ENCODE data around the gene SPTA1.

Gene SPTA1

DNA sequence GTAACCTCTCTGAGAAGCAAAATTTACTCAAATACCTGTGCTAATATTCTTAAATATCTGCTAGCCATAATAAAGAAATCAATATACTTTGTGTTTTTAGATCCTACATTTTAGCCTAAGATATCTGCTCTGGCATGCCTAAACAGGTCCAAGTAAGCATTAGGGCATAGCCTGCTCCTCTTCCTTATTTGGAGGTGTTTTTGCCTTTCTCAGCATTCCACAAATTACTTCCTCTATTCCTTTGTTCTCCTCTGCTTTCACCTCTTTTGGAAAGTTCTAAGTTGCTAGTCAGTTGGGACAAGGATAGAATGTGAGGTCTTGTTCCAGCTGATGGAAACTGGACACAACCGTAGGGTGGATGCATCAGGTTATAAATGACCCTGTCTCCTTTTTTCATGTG, 99.6 kb downstream of the SPTA1 start:
- Mint-ChIP-seq H3K4me1 (ENCODE audit: low read depth in 2 of 2) (no peaks in the 10 kb centered on the region), H3K27me3 (peaks cover 16 to 36% of the 10 kb centered on the region in 2 donors), H3K9me3 (peaks cover 0 to 5% of the 10 kb centered on the region in 2 donors), H3K36me3 (ENCODE audit: insufficient read depth) (no peaks in the 10 kb centered on the region), H3K27ac (no peak overlapping the region), H3K4me3 (no peak overlapping the region)
- ATAC-seq (replicated peaks) (no peak), DNase-seq (no peak)

- DNase-seq = no peak
- ATAC-seq (replicated peaks) = no peak
- no peaks in the 10 kb centered on the region for H3K36me3 Mint-ChIP-seq (ENCODE audit: insufficient read depth)
- H3K4me3 Mint-ChIP-seq = no peak overlapping the region
- H3K27ac Mint-ChIP-seq = no peak overlapping the region
- no peaks in the 10 kb centered on the region for H3K4me1 Mint-ChIP-seq (ENCODE audit: low read depth in 2 of 2)
- peaks cover 24 to 43% of the 10 kb centered on the region in 2 donors for H3K27me3 Mint-ChIP-seq
- peaks cover 0 to 5% of the 10 kb centered on the region in 2 donors for H3K9me3 Mint-ChIP-seq
Measured at GRCh38 chr1:158583962-158584361, 102.6 kb downstream of the SPTA1 start.

DNA sequence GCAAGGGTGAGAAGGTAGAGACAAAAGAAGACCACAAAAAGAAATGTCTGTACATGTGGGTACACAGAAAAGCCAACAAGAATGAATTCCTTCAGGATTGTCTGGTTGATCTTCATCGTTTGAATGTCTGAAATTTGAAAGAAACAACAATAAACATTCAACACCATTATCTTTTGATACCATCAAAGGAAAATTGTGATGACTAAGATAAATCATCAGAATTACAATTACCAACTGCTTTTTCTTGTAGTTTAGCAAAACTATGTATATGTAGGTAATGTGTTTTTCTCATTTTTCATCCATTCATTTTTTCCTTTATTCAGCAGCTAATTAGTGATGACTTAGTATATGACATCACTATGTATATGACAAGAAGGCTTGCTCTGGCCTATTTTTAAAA, 106.8 kb downstream of the SPTA1 start, which contains the start of gene OR10X1:
OR10X1 (minus strand) TSS at position 167 of the 400 bp plus-strand sequence; CDS start at position 167, 0 bp downstream.
- Mint-ChIP-seq H3K36me3 (ENCODE audit: insufficient read depth) (no peaks in the 10 kb centered on the region), H3K27me3 (peaks cover 40 to 43% of the 10 kb centered on the region in 2 donors), H3K4me1 (ENCODE audit: low read depth in 2 of 2) (no peaks in the 10 kb centered on the region), H3K27ac (no peak within 1 kb of the TSS), H3K9me3 (no peaks in the 10 kb centered on the region), H3K4me3 (no peak within 1 kb of the TSS)
- no peak for DNase-seq
- no peak for ATAC-seq (replicated peaks)

DNA sequence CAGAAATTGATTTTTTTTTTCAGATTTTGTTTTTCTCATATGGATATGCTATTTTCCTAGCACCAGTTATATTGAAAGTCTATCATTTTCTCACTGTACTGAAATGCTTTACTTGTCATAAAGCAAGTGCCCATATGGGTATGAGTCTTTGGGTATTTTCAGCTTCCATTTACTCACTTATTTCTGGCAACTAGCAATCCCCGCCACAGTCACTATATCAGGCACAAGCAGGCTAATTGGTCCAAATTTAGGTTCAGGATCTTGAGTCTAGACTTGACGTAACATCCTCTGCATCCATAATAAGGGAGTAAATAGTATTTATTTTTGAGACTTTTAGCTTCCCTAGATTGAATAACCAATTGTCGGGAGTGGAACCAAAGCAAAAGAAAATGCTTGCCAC, 109.0 kb downstream of the SPTA1 start:
- no peak for DNase-seq
- H3K27ac Mint-ChIP-seq = no peak overlapping the region
- no peaks in the 10 kb centered on the region for H3K36me3 Mint-ChIP-seq (ENCODE audit: insufficient read depth)
- no peak for ATAC-seq (replicated peaks)
- H3K4me3 Mint-ChIP-seq = no peak overlapping the region
- no peaks in the 10 kb centered on the region for H3K4me1 Mint-ChIP-seq (ENCODE audit: low read depth in 2 of 2)
- no peaks in the 10 kb centered on the region for H3K9me3 Mint-ChIP-seq
- H3K27me3 Mint-ChIP-seq = peaks cover 26 to 38% of the 10 kb centered on the region in 2 donors

DNA sequence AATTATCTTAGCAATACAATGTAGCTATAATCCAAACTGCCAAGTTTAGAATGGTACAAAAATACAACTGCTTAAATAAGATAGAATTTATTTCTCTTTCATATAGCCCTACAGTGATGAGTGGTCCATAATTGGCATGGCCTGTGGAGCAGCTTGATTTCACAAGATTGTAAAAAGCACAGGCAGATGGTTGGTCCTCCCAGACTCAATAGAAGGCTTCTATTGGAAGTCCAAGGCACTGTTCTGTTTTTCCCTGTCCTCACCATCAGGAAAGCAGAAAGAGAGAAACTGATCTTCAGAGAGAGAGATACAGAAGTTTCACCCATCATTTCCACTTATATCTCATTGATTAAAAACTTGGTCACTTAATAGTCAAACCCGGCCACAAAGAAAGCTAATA, 114.3 kb downstream of the SPTA1 start:
- Mint-ChIP-seq H3K27me3 (peaks cover 29 to 41% of the 10 kb centered on the region in 2 donors), H3K4me3 (no peak overlapping the region), H3K4me1 (ENCODE audit: low read depth in 2 of 2) (no peaks in the 10 kb centered on the region), H3K9me3 (no peaks in the 10 kb centered on the region), H3K36me3 (ENCODE audit: insufficient read depth) (no peaks in the 10 kb centered on the region), H3K27ac (no peak overlapping the region)
- DNase-seq = no peak
- no peak for ATAC-seq (replicated peaks)

- no peak for DNase-seq
- Mint-ChIP-seq H3K9me3 (no peaks in the 10 kb centered on the region), H3K27me3 (peaks cover 38 to 48% of the 10 kb centered on the region in 2 donors), H3K4me1 (ENCODE audit: low read depth in 2 of 2) (no peaks in the 10 kb centered on the region), H3K4me3 (no peak within 1 kb of the TSS), H3K27ac (no peak within 1 kb of the TSS), H3K36me3 (ENCODE audit: insufficient read depth) (no peaks in the 10 kb centered on the region)
- no peak for ATAC-seq (replicated peaks)
Measured at GRCh38 chr1:158570480-158570879, 116.0 kb downstream of the SPTA1 start, which contains the start of gene OR6P1. TSS of gene OR6P1 (minus strand) at chr1:158570580. CDS start at chr1:158563604, 6,976 bp downstream.

DNA sequence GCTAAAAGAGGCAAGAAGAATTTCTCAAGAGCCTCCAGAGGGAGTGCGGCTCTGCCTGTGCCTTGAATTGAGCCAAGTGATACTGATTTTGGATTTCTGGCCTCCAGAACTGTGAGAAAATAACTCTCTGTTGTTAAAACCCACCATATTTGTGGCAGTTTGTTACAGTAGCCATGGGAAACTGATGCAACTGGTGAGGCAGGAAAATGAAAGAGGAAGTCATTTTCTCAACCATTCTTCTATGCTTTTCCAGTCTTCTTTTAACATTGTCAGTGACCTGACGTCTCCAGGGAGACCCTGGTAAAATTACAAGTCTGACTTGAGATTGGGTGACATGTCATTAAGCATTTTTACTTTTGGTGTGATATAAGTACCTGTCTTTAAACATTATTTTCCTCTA, 121.9 kb downstream of the SPTA1 start:
- ATAC-seq (replicated peaks) (no peak), DNase-seq (no peak)
- Mint-ChIP-seq H3K9me3 (peaks cover 0 to 5% of the 10 kb centered on the region in 2 donors), H3K27ac (no peak overlapping the region), H3K4me3 (no peak overlapping the region), H3K36me3 (ENCODE audit: insufficient read depth) (no peaks in the 10 kb centered on the region), H3K4me1 (ENCODE audit: low read depth in 2 of 2) (no peaks in the 10 kb centered on the region), H3K27me3 (peaks cover 50 to 58% of the 10 kb centered on the region in 2 donors)

GRCh38 chr1:158563853-158564252, 122.7 kb downstream of the SPTA1 start:
- no peak overlapping the region for H3K4me3 Mint-ChIP-seq
- ATAC-seq (replicated peaks) = no peak

More at GRCh38 chr1:158563853-158564252, 122.7 kb downstream of the SPTA1 start:
- Mint-ChIP-seq H3K27ac (no peak overlapping the region), H3K4me1 (ENCODE audit: low read depth in 2 of 2) (no peaks in the 10 kb centered on the region), H3K27me3 (peaks cover 50 to 59% of the 10 kb centered on the region in 2 donors), H3K36me3 (ENCODE audit: insufficient read depth) (no peaks in the 10 kb centered on the region), H3K9me3 (peaks cover 0 to 5% of the 10 kb centered on the region in 2 donors)
- DNase-seq = no peak

Measured in effector memory CD8-positive, alpha-beta T cell (primary cell).